HG02642 (cell line): Measurements from ENCODE around the gene C2orf80.
"Not testable (repeated sequence)": the region's sequence is repeated elsewhere in the genome, so short reads cannot be mapped to it uniquely, and the experiment has no call there.

Source experiments
- ATAC-seq: cut with Tn5 transposase; IDR thresholded peaks from one replicate; pipeline ENCODE4 v1.9.1; 2021; ENCODE audit warnings: mild to moderate bottlenecking; ENCODE audit not compliant: unreplicated experiment, poor library complexity

Gene C2orf80

GRCh38 chr2:208136716-208137094 lies 53.1 kb downstream of the C2orf80 start:
- no peak for ATAC-seq

- no peak for ATAC-seq
Observed at GRCh38 chr2:208135794-208136715, 53.8 kb downstream of the C2orf80 start.

DNA sequence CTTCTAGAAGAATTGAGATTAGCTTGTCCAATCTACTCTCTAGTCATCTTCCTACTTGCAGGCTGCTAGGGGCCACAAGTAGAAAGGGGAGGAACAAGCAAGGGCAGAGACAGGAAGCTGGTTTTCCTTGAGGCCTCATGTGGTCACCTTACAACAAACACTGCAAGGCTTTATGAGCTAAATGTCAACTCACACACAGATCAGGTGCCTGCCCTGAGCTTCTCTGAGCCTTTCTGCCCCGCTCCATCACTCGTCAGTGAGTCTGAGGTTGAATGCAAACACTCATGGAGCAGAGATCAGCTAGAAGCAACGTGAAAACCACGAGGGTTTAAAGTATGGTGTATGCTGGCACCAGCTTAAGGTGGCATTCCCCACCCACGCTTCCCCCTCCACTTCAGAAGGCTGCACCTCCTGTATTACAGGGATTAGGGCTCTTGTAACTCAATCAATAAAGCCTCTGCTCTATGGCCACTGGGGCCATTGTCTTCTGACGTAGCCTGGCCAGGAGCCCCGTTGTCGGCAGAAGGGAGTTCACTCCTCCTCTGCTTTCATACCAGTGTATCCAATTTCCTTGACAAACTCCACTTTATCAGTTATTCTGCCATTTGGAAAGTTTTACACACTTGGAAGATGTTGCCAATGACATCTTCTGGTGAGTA lies 54.8 kb downstream of the C2orf80 start:
- peak; percentile 41 for ATAC-seq

GRCh38 chr2:208130712-208131110 lies 59.1 kb downstream of the C2orf80 start:
- ATAC-seq = no peak

- no peak for ATAC-seq
Observed at GRCh38 chr2:208129744-208130711, 59.8 kb downstream of the C2orf80 start, which contains the start of gene CRYGC. CRYGC (minus strand) TSS chr2:208129828; CDS start chr2:208129792, 36 bp downstream.

GRCh38 chr2:208128136-208128535 lies 61.7 kb downstream of the C2orf80 start:
- no peak for ATAC-seq

- ATAC-seq = no peak
Observed at GRCh38 chr2:208127090-208127489, 62.7 kb downstream of the C2orf80 start.

GRCh38 chr2:208125251-208125650 lies 64.6 kb downstream of the C2orf80 start:
- ATAC-seq = no peak

GRCh38 chr2:208124013-208124715 lies 65.7 kb downstream of the C2orf80 start, which contains the start of gene CRYGD:
CRYGD (minus strand) TSS chr2:208124524; CDS start chr2:208124473, 51 bp downstream.
- not testable (repeated sequence) for ATAC-seq

- no peak for ATAC-seq
Observed at GRCh38 chr2:208122248-208122647, 67.6 kb downstream of the C2orf80 start.

- ATAC-seq = no peak
Observed at GRCh38 chr2:208118918-208119317, 70.9 kb downstream of the C2orf80 start.

GRCh38 chr2:208117390-208117789 lies 72.4 kb downstream of the C2orf80 start:
- ATAC-seq = not testable (repeated sequence)
